ENCODE results near the gene SHC4. TPM values are rescaled to one million over a fixed set of nuclear protein-coding genes. Genes with fewer than 3 reads are reported as not detected.

SHC4 gene
- total and polyA plus RNA-seq, 2 of the 8 experiments (the other 6 are each of a cell fraction or from before 2014, with no cell fraction given): 0.15 to 0.30 TPM

DNA sequence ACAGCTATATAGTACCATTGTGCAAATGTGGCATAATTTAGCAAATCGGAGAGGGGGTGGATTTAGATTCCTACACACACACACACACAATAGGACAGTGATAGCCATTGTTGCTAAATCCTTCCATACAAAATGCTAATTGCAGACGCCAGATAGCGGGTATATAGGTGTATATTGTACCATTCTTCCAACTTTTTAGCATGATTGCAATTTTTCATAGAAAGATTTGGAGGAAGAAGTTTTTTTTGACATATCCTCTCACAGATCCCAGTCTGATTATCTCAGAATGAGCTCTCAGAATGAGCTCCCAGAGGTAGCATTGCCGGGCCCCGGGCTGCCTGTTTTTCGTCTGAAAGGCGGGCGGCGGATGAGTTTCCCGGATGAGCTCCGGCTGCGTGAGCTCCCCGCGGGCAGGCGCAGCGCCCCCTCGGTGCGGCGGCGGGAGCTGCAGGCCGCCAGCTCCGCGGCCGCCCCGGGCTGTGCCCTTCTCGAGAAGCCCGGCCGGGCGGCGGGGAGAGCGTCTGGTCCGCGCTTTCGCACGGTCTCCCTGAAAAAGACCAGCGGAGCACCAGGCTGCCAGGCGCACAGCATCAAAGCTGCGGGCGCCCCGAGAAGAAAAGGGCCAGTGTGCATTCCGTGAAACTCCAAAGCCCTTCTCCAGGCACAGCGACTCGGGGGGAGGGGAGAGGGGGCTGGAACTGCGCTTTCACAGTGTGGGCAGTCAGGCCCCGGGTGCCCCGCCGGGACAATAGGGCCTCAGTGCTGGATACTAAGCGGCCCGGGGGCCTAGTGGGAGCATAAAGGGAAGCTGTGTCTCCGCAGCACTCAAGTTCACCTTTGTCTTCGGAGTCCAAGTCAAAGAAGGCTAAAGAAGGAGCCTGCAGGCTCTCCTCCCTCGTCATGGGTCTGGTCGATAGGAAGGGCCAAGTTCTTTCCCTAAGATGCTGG, 12.0 kb upstream of the SHC4 start:
- Histone ChIP-seq H2BK20ac (ENCODE audit: low read length) (no peak overlapping the region), H4K20me1 (replicated peaks in 1 of 2; ENCODE audit: control insufficient read depth in 1 of 2, insufficient read depth in 2 of 2, low read length in 2 of 2) (no peaks in the 10 kb centered on the region), H2AFZ (ENCODE audit: low read length) (peak overlapping the region; percentile 93), H3K9ac (replicated peaks in 1 of 4; ENCODE audit: extremely low read depth in 1 of 4, low read depth in 3 of 4, low read length in 3 of 4) (peak overlapping the region in 3 of 4 experiments; percentile 21 to 57 (median 36); a peak in 5 of 7 replicates), H2AK5ac (ENCODE audit: low read depth, low read length) (no peak overlapping the region), H3K4me3 (ENCODE audit: extremely low read depth in 1 of 4, insufficient read depth in 2 of 4, low read depth in 3 of 4, low read length in 4 of 4) (peak overlapping the region; percentile 35 to 61 (median 55)), H2BK120ac (replicated peaks; ENCODE audit: low read depth, low read length) (peak overlapping the region; percentile 76), H3K23me2 (ENCODE audit: low read depth, low read length) (peaks cover 3% of the 10 kb centered on the region; the same call in 1 of the 2 replicates), H2BK15ac (ENCODE audit: low read length) (peak overlapping the region; percentile 63; the same call in 1 of the 2 replicates), H4K91ac (replicated peaks; ENCODE audit: insufficient read length, low read length) (peak overlapping the region; percentile 10), H2BK12ac (ENCODE audit: low read depth, low read length) (peak overlapping the region; percentile 70; the same call in 1 of the 2 replicates), H3K14ac (ENCODE audit: insufficient read length) (no peak overlapping the region), H3K4me1 (replicated peaks in 1 of 4; ENCODE audit: control insufficient read depth in 3 of 4, insufficient read depth in 4 of 4, low read length in 3 of 4) (peaks cover 5 to 18% (median 8%) of the 10 kb centered on the region in 4 experiments), H3K4me2 (ENCODE audit: insufficient read depth in 1 of 2, low read depth in 2 of 2, low read length in 2 of 2) (peak overlapping the region; percentile 83 to 90), H4K5ac (ENCODE audit: insufficient read length, low read depth, low read length) (peak overlapping the region; percentile 75), H3K36me3 (ENCODE audit: control insufficient read depth in 2 of 4, insufficient read depth in 4 of 4, low read length in 3 of 4) (no peaks in the 10 kb centered on the region), H3K4ac (replicated peaks; ENCODE audit: insufficient read length, low read depth, low read length) (no peak overlapping the region), H2BK5ac (ENCODE audit: low read depth, low read length) (no peak overlapping the region), H3K56ac (replicated peaks; ENCODE audit: insufficient read length, low read depth, low read length) (no peak overlapping the region), H3K79me2 (ENCODE audit: control insufficient read depth in 1 of 2, insufficient read depth in 2 of 2, low read length in 2 of 2) (no peaks in the 10 kb centered on the region), H3K18ac (ENCODE audit: extremely low read depth, low read length) (0 out of 2 replicates have a peak overlapping the region, but pooled peaks have one; percentile 26), H3K27me3 (replicated peaks in 1 of 4; ENCODE audit: control insufficient read depth in 3 of 4, extremely low read depth in 1 of 4, insufficient read depth in 3 of 4, low read length in 3 of 4) (peaks cover 0 to 4% (median 0%) of the 10 kb centered on the region in 4 experiments; a peak in 1 of 7 replicates), H3K27ac (ENCODE audit: low read depth, low read length) (no peak overlapping the region), H4K8ac (ENCODE audit: extremely low read depth, insufficient read depth, low read length) (peak overlapping the region; percentile 39; the same call in 1 of the 2 replicates), H3K9me3 (ENCODE audit: insufficient read depth in 2 of 2, low read depth in 1 of 2, low read length in 1 of 2) (no peaks in the 10 kb centered on the region), H3K79me1 (ENCODE audit: low read depth, low read length) (no peaks in the 10 kb centered on the region), H3K23ac (ENCODE audit: insufficient read length) (no peak overlapping the region)
- ChIA-PET POLR2A (ENCODE audit: partially characterized antibody) (interaction anchor here (0.8 to 2.7 kb wide), 9 partner anchors 9 to 194 kb away, joined by 3 to 11 read pairs (median 5); partner anchors contain the start of genes EID1, GALK2 and SECISBP2L), CTCF (ENCODE audit: partially characterized antibody) (interaction anchor here (0.6 to 3.6 kb wide), 32 partner anchors 10 to 623 kb away, joined by 3 to 20 read pairs (median 4); partner anchors contain the start of genes EID1 and SECISBP2L)
- DNase-seq (ENCODE audit: low read depth in 1 of 2, low spot score in 2 of 2): peak; percentile 64 to 90
- WGBS, 2 experiments (ENCODE audit: extremely low coverage in 1 of 2, insufficient coverage in 1 of 2, insufficient read length in 1 of 2, insufficient replicate concordance in 2 of 2, low coverage in 1 of 2, low lambda C conversion rate in 2 of 2, missing lambda C conversion rate in 1 of 2): 6% methylated on average over 52 of the region's 53 CpGs; no CpG with 5 or more reads in 1 of the 2 experiments
- no peak for FAIRE-seq
- TF ChIP-seq POLR2A (IDR thresholded peaks at IDR 0.05; ENCODE audit: control extremely low read depth in 1 of 2, low read depth in 2 of 2, low read length in 2 of 2) (no peak), MAFK (IDR thresholded peaks at IDR 0.05; ENCODE audit: low read depth, low read length) (no peak), SAP30 (IDR thresholded peaks at IDR 0.05; ENCODE audit: insufficient read depth, insufficient replicate concordance, low read length) (no peak), RBBP5 (IDR thresholded peaks at IDR 0.05; ENCODE audit: borderline replicate concordance, low read depth, low read length) (peak; percentile 63; the same call in 1 of the 2 replicates), NRF1 (IDR thresholded peaks at IDR 0.05; ENCODE audit: low read depth, low read length) (no peak), TAF1 (IDR thresholded peaks at IDR 0.05; ENCODE audit: low read depth, low read length) (peak; percentile 66; the same call in 1 of the 2 replicates), POLR2AphosphoS5 (IDR thresholded peaks at IDR 0.05; ENCODE audit: low read depth, low read length) (no peak), CEBPB (IDR thresholded peaks at IDR 0.05; ENCODE audit: low read depth, low read length) (no peak), SIRT6 (IDR thresholded peaks at IDR 0.05; ENCODE audit: low read length) (no peak), JUN (IDR thresholded peaks at IDR 0.05; ENCODE audit: low read depth, low read length) (no peak), ZNF274 (IDR thresholded peaks at IDR 0.05; ENCODE audit: borderline replicate concordance, extremely low read depth, low read length) (no peak), SP2 (IDR thresholded peaks at IDR 0.05; ENCODE audit: low read length) (no peak)
